ENCODE data around the gene KCNMA1.
"Not testable (repeated sequence)": the region's sequence is repeated elsewhere in the genome, so short reads cannot be mapped to it uniquely, and the experiment has no call there.

KCNMA1 gene

DNA sequence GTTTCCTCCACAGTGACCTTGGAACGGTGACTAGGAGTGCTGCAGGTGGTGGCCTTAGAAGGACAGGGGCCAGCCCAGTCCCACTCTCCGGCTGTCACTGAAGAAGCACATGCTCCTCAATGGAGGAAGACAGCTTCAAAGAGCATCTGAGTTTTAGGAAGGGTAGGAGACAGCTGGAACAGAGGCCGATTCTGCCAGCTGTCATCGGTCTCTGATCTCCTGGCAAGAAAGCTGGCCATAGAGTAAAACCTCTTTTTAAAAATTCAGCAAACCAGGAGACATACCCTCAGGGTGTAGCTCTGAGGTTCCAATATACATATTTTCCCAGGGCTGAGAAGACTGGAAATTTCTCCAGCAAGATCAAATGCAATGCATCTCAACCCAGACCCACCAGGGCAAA is 55.9 kb downstream of the KCNMA1 start:
- DNase-seq, result no peak

DNA sequence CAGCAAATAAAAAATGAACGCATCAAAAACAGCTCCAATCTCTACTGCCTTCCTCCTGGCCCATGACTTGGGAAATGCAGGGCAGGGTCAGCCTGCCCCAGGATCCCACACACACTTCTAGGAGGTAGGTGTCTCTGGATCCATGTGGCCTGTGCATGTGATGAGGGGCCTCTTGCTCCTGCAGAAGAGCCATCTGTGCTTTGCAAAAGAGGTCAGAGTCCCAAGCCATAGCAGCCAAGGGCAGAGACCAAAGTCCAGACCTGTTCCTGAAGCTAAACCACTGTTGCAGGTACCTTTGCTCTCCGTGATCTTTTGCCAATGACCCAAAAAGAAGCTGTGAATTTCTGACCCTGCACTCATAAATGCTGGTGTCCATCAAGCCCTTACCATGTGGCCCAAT is 57.1 kb downstream of the KCNMA1 start:
- no peak for DNase-seq

DNA sequence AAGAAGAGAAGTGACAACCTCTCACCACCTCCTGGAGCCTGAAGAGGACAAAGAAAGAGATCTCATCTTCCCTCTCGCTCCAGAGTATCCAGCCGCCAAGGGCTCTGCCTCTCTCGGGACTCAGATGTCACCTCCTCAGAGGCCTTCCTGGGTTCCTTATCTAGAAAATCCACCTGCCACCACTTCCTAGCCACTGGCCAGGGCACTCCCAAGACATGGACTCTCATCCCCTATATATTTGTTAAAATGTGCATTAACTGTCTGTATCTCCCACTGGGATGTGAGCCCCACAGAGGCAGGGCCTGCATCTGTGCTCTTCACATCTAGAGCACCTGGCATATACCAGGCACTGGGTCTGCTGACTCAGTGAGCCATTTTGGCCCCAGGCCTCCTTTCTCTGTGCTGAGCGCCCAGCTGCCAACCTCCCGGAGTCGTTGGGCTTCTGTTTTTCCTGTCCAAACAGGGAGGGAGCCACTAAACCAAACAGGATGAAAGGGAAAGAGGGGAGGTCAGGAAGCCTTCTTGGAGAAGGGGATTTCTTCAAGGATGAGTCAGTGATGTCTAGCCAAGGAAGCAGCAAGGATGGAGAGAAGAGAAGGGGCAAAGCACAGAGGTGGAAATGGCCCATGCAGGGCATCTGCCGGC is 58.9 kb downstream of the KCNMA1 start:
- no peak for DNase-seq

DNA sequence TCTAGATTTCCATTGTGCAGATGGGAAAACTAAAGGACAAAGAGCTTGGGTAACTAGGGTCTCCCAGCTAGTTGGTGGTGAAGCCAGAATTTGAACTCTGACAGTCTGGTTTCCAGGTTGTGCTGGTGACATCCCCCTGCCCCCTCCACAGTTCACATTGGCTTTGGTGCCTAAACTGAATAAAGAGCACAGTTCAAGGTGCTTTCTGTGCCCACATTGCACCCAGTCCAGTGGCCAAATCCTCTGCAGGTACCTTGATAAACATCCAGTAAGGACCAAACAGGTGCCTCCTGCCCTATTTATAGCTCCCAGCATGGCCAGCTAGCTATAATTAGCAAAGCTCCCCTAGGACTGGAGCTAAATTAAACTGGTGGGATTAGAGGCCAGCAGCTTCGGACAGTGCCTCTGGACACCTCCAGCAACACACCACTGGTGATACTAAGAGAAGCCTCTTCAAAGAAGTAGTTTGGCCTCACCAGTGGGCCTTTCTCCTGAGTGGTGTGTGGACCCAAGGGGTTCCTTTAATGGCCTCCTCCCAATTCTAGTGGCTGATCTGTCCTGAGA is 59.9 kb downstream of the KCNMA1 start:
- no peak for DNase-seq

DNA sequence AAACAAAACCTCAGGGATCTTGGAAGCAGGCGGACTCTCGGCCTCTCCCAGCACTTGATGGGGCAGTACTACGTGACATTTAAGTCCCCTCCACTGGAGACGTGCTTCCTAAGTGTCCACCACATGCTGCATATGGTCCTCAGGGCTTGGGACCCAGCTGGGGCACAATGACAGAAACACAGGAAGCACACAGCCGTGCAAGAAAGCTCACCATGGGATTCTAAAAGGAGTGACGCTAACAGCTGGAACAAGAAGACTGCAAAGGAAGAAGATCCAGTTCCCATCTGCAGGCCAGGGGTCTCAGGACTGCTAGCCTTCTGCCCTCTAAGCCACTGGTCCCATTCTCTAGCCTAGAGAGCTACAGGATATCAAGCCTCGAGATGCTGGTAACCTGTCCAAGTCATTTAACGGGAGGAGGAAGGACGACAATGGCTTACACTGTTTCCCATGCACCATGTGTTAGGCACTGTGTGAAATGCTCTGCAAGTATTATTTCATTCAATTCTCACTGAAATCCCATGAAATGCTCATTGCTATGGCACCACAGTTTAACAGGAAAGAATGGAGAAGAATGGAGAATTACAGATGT is 61.1 kb downstream of the KCNMA1 start:
- no peak for DNase-seq

DNA sequence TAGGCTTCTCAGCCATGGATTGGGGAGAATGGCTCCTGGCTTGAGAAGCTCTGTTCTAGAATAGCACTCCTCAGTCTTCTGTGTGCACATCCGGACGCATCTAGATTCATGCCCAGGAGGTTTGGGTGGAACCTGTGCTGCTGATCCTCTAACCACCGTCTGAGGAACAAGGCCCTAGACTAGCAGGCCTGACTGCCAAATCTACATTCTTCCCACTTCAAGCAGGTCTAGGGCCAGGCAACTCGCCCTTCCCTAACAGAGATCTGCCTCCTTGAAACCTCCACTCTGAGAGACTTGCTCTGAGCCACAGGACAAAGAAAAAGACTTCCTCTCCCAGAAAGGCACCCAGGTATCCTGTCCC is 61.6 kb downstream of the KCNMA1 start:
- DNase-seq, result no peak

DNA sequence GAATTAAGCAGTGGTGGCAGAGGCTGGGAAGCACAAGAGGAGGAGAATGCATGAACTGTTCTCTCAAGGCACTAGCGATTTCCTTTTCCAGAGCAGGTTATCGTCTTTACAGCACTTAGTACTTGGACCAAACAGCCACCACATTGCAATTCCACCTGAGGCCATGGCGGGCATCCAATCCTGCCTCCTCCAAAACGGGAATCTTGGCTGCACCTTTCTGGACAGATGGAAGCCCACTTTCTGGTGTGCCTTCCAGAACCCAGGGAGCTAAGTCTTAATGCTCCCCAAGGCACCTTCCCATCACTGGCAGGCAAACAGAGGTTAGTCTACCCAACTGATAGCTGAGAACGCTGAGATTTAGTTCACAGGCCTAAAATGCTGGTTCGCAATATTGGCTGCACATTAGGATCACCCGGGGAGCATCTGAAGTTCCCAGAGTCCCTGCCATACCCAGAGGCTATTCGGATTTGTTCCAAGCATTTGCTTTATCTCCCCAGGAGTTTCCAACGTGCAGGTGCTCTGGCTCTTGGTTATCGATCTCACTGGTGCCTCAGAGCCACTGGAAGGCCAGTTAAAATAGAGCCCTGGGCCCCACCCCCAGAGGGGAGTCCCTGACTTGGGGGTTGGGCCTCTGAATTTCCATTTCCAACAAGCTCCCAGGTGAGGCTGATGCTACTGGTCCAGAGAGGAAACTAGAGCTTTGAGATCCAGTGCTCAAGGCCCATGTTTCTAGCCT is 62.2 kb downstream of the KCNMA1 start:
- no peak for DNase-seq

DNA sequence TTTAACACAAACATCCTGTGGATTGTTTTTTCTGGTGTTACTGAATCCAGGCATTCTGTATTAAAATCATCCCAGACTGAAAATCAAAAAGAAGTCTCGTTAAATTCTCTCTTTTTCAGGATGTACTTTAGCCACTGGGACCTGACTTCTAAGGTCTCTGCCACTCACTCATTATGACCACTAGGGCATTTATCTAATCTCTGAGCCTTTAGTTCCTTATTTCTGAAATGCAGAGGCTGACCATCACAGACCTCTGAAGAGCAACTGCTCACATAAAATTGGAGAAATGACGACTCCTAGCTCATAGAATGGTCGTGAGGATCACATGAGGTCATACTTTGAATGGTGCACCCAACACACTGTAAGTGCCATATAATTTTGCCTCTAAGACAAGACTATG is 63.2 kb downstream of the KCNMA1 start:
- no peak for DNase-seq

DNA sequence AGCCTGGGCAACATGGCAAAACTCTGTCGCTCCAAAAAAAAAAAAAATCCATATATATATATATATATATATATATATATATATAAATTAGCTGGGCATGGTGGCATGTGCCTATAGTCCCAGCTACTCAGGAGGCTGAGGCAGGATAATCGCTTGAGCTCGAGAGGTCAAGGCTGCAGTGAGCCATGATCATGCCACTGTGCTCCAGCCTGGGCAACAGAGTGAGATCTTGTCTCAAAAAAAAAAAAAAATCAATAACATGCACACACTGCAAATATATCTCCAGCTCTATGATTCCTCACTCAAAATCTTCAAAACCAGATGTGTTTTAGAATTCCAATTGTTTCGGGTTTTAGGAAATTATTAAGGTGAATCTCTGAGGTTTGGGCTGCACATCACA is 65.1 kb downstream of the KCNMA1 start:
- not testable (repeated sequence) for DNase-seq

DNA sequence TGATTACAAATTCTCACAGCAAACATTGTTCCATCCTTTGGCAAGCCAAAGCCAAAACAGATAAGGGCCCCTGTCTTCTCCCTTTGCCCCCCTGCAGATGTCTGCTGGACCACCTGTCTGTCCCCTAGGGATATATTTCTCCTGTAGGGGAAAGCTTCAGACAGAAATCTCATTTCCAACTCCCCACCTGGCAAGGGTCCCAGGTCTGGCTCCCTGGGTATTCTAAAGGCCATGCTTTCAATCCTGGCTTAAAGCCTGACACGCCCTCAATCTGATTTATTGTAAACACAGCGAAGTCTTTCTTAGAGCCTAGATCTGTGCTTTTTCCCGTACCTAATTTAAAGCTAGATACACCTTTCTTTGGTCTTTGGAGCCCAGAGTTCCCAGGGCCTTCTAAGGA is 66.1 kb downstream of the KCNMA1 start:
- DNase-seq, result no peak

DNA sequence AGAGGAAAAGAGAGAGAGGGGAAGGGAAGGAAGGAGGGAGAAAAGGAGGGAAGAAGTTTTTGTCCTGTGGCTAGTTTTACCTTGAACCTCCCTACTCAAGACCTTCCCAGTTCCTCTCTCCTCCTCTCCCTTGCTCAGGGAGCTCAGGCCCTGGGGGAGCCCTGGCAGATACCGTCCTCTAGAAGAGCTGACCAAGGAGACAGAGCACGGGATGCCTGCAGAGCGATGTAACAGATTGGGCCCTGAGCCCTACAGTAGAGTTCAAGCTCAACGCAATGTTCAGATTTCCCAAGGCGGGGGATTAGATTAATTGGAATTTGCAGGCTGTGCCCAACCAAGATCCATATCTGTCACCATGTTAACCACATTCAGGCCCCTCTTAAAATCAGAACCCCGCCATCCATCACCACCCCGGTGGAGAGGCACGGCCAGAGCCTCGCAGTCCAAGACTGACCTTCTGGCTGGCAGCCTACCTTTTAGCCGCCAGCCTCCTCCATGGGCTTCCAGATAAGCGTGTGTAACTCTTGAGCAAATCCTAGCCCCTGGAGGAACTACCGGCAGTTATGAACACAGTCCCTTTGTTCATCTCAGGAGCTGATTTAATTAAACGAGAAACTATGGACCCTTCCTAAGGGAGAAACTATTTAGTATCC is 70.6 kb downstream of the KCNMA1 start:
- no peak for DNase-seq

DNA sequence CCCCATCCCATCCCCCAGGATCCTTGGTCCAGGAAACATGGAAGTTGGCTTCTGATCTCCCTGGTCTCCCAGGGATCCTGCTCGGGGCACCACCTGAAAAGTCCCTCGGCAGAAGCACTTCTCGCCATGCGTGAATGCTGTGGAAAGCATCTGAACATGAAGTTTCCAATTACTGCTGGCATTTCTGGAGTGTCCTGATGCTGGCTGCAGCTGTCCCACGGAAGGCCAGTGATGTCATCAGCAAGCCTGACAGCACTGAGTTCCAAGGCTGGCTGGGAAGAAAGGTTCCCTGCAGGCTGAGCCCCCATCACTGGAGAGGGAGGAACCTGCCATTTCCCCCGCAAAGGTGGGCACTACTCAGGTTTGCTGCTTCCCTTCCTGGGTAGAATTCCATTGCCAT is 71.4 kb downstream of the KCNMA1 start:
- no peak for DNase-seq

DNA sequence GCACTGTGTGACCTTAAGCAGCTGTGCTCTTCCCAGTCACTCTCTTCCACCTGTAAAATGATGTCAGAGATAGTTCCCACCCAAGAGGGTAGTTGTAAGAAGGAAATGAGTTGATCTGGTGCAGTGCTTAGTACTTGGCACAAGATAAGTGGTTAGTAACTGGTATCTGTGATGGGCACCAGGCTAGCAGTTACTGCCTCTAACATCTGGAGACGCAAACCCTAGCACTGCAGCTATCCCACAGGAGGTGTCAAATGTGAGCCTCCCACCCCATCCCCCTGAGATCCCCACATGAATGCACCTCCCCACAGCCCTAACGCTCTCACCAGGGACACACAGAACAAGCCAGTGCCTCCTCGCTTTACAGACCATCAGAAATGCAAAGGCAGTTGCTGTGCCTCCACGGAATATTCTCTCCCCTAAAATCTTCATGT is 72.0 kb downstream of the KCNMA1 start:
- DNase-seq, result no peak

DNA sequence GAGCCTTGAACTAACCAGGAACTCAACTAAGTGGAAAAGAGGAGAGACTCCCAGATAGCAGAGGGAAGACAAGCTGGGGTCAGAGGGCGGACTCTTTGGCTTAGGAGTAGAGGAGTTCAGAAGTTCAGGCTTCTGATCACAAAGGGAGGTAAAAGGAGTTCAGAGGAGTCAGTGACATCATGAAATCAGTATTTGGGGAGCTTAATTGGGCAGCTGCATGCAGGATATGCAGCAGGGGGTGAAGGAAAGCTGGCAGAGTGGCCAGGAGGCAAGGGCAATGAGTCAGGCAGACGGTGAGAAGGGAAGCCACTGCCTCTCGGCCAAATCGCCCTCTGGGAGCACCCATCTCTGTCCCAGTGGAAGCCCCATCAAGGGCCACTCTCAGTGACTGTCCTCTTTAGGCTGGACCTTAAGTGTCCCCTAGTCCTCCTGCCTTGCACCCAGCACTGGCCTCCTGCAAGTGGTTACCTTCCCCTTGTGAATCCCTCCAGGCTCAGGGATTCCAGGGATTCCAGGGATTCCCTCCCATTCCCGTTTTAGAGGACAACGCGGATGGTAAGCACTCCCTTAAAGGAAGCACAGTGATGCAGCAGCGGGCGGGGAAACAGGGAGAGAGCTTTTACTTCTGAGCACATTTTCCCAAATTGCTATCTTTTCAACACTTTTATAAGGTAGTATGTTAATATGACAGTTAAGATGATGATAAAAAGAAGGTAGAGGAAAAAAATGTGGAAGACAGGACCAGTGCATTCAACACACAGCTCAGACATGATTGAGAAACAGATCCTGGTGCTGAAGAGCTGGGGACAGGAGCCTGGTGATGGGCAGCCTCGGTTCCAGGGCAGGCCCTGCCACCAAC is 72.6 kb downstream of the KCNMA1 start:
- no peak for DNase-seq

DNA sequence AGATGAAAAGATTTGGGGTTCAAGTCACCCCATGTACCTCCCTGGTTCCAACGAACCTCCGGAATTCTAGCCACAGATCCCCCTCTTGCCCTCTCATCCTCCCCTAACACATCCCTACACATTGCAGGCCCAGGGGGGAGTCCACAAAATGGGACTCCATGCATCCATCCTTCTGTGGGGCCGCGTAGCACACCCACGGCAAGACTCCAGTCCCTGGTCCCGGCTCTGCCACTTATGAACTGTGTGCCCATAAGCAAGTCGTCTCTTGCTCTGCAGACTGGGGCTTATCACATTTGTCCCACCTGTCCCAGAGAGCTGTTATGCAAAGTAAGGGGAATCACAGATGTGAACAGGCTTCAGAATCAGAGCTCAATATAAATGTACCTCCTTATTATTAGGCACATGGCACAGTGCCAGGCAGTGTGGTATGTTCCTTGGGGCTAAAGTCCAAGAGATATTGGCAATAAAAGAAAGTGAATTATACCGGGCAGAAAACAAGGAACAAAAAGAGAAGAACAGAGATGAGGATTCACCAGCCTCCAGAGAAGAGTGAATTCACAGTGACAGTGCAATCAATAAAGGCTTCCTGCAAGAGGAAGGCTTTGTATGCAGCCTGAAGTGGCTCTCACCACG is 73.9 kb downstream of the KCNMA1 start:
- no peak for DNase-seq

DNA sequence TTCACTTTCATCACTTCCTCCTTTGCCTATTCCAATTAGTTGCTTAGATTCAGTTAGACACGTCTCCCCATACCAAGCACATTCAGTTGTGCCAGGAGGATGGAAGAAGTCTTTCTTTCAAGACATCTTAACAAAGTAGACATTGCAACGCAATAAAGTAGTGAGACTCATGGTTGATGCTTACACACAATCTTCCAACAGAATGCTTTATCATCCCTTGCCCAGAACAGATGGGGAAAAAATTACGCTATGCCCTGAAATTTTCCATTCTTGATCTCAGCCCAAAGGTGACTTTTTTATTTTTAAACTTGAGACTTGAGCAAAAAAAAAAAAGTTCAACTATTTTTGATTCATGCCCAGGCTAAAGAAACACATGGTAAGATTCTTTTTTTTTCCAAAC is 74.9 kb downstream of the KCNMA1 start:
- no peak for DNase-seq

DNA sequence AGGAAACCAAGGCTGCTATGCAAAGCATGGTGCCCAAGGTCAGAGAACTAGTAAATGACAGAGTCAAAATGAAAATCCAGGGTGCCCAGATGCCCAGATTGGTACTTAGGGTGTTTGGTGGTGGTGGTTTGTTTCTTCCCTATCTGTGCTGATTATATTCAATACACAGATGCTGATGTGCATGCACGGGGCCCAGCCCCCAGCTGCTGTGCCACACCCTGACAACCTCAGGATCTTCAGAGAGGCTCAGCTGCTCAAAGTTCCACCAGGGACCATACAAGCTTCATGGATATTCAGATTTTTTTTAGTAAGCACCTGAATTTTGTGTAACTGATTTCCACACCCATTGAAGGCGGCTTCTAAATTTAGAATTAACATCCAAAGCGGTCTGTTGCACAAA is 75.6 kb downstream of the KCNMA1 start:
- DNase-seq, result no peak

DNA sequence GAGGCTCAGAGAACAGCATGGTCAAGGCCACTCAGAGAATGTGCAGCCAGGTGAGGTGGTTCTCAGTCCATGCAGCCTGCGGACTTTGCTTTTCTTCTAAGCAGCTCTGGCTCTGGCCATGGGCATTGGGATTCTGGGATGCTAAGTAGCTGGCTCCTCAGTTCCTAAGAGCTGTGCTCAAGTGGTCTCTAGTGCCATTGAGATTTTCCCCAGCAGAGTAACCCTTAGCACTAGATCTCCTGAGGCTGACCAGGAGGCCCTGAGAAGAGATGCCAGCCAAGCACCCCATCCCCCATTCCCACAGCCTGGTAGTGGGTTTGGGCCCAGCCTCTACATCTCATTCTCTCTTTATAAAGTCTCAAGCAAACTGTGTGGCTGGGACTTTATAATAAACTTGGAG is 77.1 kb downstream of the KCNMA1 start:
- no peak for DNase-seq

DNA sequence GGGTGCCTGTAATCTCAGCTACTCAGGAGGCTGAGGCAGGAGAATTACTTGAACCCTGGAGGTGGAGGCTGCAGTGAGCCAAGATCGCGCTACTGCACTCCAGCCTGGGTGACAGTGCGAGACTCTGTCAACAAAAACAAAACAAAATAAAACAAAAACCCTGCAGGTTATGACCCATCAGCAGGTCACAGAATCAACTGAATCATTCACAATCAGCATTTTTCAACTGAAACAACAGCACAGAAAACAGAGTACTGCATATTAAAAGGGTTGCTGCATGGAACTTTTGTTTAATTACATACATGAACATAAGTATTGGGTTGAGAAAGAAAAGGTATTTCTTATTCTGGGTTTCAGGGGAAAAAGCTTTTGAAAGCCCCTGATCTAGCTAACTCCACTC is 77.6 kb downstream of the KCNMA1 start:
- no peak for DNase-seq

DNA sequence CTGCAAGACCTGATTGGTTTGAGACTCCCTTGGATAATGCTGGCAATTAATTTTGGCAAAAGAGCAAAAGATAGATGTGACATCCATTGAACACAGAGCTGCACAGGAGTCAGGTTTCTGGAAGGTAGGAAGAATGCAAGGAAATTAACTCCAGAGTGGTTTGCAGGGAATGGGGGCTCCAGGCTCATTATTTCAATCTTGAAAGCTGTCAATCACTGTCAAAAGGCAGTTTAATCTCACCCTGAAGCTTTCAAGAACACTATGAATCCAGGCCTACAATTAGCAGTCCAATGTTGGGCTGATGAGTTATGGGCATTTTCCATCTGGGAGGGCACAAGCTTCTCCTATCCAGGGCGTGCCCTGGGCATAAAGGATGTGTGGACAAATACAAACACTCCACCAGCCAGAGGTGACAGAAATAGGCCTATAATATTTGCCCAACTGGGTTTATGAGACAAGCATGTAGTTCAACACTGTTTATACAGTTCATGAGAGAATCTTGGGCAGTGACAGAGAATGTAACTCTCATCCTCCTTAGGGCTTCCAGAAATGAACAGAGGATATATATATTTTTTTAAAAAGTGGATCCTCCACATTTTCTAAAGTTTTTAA is 80.5 kb downstream of the KCNMA1 start:
- no peak for DNase-seq

DNA sequence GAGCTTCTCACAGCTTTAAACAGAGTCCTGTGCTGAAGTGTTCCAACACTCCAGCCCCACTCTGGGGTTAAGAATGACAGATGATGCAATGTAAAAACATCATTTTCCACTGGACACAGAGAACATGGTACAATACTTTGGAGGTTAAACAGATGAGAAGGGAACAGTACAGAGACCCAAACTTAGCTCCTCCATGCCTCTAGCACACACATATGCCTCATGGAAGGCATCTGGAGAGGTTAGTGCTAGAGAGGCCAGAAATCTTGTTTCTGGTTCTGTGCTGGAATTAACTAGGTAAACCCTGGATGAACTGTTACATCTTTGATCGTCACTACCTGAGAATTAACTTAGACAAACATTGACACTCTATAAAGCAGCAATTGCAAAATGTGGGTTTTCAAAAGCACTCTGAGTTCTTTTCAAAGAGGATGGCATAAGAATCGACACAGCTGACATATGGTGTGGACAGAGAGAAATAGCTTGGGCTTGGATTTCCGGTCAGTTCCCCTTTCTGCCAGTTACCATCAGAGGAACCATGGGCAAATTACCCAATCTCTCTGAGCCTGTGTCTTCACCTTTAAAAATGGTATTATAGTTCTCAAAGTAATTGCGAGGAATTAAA is 81.9 kb downstream of the KCNMA1 start:
- DNase-seq, result no peak

Measured in T-helper 2 cell (primary cell).